ENCODE data around the gene DNASE1L2. TPM values are rescaled to one million over a fixed set of nuclear protein-coding genes. Genes with fewer than 3 reads are reported as not detected.

Gene DNASE1L2
- total and polyA plus RNA-seq, 2 of the 8 experiments (the other 6 are each of a cell fraction or from before 2014, with no cell fraction given) = 0.35 to 0.97 TPM

- ChIA-PET CTCF (ENCODE audit: partially characterized antibody) (interaction anchor here (0.9 to 2.0 kb wide), 3 partner anchors 10 to 38 kb away, joined by 3 to 6 read pairs (median 6); partner anchors contain the start of gene DNASE1L2), POLR2A (ENCODE audit: partially characterized antibody) (interaction anchor here (0.5 to 6.9 kb wide), 11 partner anchors 8 to 323 kb away, joined by 3 to 63 read pairs (median 6); partner anchors contain the start of genes BRICD5, DNASE1L2, ECI1 and MLST8)
- Histone ChIP-seq H3K36me3 (ENCODE audit: control insufficient read depth in 2 of 4, insufficient read depth in 4 of 4, low read length in 3 of 4) (no peaks in the 10 kb centered on the region), H3K79me2 (ENCODE audit: control insufficient read depth in 1 of 2, insufficient read depth in 2 of 2, low read length in 2 of 2) (no peaks in the 10 kb centered on the region), H3K4me2 (ENCODE audit: insufficient read depth in 1 of 2, low read depth in 2 of 2, low read length in 2 of 2) (no peak overlapping the region), H2BK12ac (ENCODE audit: low read depth, low read length) (no peak overlapping the region), H3K27me3 (replicated peaks in 1 of 4; ENCODE audit: control insufficient read depth in 3 of 4, extremely low read depth in 1 of 4, insufficient read depth in 3 of 4, low read length in 3 of 4) (peaks cover 4 to 34% (median 24%) of the 10 kb centered on the region in 4 experiments), H2BK5ac (ENCODE audit: low read depth, low read length) (no peak overlapping the region), H3K79me1 (ENCODE audit: low read depth, low read length) (no peaks in the 10 kb centered on the region), H2AK5ac (ENCODE audit: low read depth, low read length) (no peak overlapping the region), H3K4me3 (ENCODE audit: extremely low read depth in 1 of 4, insufficient read depth in 2 of 4, low read depth in 3 of 4, low read length in 4 of 4) (no peak overlapping the region), H3K56ac (replicated peaks; ENCODE audit: insufficient read length, low read depth, low read length) (no peak overlapping the region), H3K23me2 (ENCODE audit: low read depth, low read length) (peaks cover 8% of the 10 kb centered on the region; the same call in 1 of the 2 replicates), H3K4ac (replicated peaks; ENCODE audit: insufficient read length, low read depth, low read length) (no peak overlapping the region), H2BK15ac (ENCODE audit: low read length) (no peak overlapping the region), H2BK120ac (replicated peaks; ENCODE audit: low read depth, low read length) (no peak overlapping the region), H4K20me1 (replicated peaks in 1 of 2; ENCODE audit: control insufficient read depth in 1 of 2, insufficient read depth in 2 of 2, low read length in 2 of 2) (peaks cover 4 to 14% of the 10 kb centered on the region in 2 experiments), H4K91ac (replicated peaks; ENCODE audit: insufficient read length, low read length) (no peak overlapping the region), H3K9ac (replicated peaks in 1 of 4; ENCODE audit: extremely low read depth in 1 of 4, low read depth in 3 of 4, low read length in 3 of 4) (no peak overlapping the region), H4K5ac (ENCODE audit: insufficient read length, low read depth, low read length) (no peak overlapping the region), H2AFZ (ENCODE audit: low read length) (no peak overlapping the region), H3K14ac (ENCODE audit: insufficient read length) (no peak overlapping the region), H2BK20ac (ENCODE audit: low read length) (no peak overlapping the region), H3K27ac (ENCODE audit: low read depth, low read length) (no peak overlapping the region), H3K4me1 (replicated peaks in 1 of 4; ENCODE audit: control insufficient read depth in 3 of 4, insufficient read depth in 4 of 4, low read length in 3 of 4) (peaks cover 0 to 10% (median 3%) of the 10 kb centered on the region in 4 experiments; a peak in 4 of 7 replicates), H4K8ac (ENCODE audit: extremely low read depth, insufficient read depth, low read length) (no peak overlapping the region), H3K9me3 (ENCODE audit: insufficient read depth in 2 of 2, low read depth in 1 of 2, low read length in 1 of 2) (no peaks in the 10 kb centered on the region), H3K18ac (ENCODE audit: extremely low read depth, low read length) (no peak overlapping the region), H3K23ac (ENCODE audit: insufficient read length) (no peak overlapping the region)
- FAIRE-seq = no peak
- DNase-seq (ENCODE audit: low read depth in 1 of 2, low spot score in 2 of 2) = no peak
- no peak for TF ChIP-seq SUZ12 (IDR thresholded peaks at IDR 0.05; ENCODE audit: low read length)
- WGBS, 2 experiments (ENCODE audit: extremely low coverage in 1 of 2, insufficient coverage in 1 of 2, insufficient read length in 1 of 2, insufficient replicate concordance in 2 of 2, low coverage in 1 of 2, low lambda C conversion rate in 2 of 2, missing lambda C conversion rate in 1 of 2) = 80% methylated on average over 4 of the region's 4 CpGs; no CpG with 5 or more reads in 1 of the 2 experiments
Measured at GRCh38 chr16:2198283-2198682, 38.0 kb upstream of the DNASE1L2 start.

All from H1 (cell line).